Endothelial cell of hepatic sinusoid (primary cell): ENCODE results near the gene TSPO.
"Not testable (repeated sequence)": the region's sequence is repeated elsewhere in the genome, so short reads cannot be mapped to it uniquely, and the experiment has no call there.

Source experiments
- in situ Hi-C: cut with HindIII; loops from 2 replicates; pipeline ENCODE4 v1.10.0; 2017; ENCODE audit warnings: low sequenced_read_pairs

TSPO gene

DNA sequence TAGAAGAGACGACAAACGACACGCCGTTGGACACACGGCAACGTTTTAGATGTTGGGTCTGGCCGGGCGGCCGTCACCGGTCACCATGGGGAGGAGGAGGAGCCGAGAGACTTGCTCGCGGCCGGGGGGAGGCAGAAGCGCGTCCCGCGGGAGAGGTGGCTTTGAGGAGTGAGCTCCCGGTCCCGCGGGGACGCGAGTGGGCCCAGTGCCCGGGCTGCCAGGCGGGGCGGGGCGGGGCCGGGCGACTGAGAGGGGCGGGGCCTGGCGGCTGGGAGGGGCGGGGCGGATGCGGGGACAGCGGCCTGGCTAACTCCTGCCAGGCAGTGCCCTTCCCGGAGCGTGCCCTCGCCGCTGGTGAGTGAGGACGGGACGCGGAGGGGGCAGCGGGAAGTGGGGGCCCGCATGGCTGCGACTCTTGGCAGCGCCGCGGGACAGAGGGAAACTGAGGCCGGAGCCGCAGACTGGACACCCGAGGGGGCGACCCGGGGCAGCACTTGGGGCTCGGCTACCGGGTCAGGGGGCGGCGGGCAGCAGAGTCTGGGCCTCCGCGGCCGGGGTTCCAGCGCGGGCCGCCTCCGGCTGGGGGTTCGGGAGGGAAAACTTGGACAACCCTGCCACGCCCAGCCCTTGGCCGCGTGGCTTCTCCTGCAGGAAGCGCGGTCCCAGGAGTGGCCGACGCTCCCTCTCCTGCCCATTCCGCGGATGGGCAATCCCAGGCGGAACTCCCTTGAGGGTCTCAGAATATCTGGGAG is at the start of gene TSPO:
Gene TSPO (plus strand): TSS at position 309 of the 752 bp plus-strand sequence. CDS start 7,680 bp downstream, outside the sequence.
- in situ Hi-C loops, result no loop called here

DNA sequence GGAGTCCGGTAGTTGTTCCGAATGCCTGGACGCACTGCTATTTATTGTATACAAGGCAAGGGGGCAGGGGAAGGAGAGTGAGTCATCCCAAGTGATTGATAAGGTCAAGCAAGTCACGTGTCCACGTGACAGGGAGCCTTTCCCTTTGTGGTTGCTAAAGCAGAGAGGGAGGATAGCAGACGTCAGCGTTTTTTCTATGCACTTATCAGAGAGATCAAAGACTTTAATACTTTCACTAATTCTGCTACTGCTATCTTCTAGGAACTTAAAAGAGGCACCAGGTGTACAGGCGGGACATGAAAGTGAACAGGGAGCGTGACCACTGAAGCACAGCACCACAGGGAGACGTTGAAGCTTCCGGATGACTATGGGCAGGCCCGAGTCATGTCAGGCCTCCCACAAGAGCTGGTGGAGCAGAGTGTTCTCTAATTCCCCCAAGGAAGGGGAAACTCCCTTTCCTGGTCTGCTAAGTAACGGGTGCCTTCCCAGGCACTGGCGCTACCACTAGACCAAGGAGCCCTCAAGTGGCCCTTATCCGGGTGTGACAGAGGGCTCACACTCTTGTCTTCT is 47.2 kb upstream of the TSPO start:
- in situ Hi-C loops, result not testable (repeated sequence)

DNA sequence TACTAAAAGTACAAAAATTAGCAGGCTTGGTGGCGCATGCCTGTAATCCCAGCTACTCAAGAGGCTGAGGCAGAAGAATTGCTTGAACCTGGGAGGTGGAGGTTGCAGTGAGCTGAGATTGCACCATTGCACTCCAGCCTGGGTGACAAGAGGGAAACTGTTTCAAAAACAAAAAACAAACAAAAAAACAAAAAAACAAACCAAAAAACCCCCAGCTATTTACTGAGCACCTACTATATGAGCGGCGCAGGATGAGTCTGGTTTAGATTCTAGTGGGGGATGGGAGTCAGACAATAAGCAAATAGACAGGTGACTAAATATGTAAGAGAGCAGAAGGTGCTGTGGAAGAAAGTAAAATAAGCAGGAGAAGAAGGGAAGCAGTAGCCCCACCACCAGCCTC is 46.4 kb upstream of the TSPO start:
- in situ Hi-C loops, result not testable (repeated sequence)

DNA sequence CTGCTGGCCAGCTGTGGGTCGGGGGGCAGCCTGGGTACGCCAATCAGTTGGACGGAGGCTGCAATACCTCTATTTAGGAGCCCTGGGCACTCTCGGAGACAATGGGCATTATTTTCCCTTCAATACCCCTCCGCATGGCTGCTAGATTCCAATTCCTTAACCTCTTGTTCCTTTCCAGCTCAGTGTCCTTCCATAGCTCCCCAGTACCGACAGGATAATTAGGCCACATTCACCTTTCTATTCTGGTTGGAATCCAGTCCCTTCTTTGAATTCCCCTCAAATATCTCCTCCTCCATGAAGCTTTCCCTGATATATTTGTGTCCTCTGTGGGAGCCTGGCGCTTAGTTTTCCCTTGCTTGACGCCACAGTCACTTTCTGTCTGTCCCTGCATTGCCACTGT is 45.1 kb upstream of the TSPO start:
- in situ Hi-C loops, result no loop called here

DNA sequence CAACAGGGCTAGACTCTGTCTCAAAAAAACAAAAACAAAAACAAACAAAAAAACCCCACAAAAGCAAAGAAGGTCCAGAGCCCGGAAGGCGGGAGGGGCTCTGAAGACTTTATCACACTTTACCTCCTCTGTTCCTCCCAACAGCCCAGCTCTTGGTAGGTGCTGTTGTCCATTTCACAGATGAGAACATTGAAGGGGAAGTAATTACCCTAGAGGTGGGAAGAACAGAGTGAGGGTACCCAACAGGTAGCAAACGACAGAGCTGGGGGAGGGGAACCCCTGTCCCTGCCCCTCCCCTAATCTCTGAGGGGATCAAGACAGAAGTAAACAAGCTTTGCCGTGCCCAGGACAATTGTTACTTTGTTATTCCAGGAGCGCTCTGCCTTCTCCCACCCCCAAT is 41.8 kb upstream of the TSPO start:
- in situ Hi-C loops, result no loop called here

DNA sequence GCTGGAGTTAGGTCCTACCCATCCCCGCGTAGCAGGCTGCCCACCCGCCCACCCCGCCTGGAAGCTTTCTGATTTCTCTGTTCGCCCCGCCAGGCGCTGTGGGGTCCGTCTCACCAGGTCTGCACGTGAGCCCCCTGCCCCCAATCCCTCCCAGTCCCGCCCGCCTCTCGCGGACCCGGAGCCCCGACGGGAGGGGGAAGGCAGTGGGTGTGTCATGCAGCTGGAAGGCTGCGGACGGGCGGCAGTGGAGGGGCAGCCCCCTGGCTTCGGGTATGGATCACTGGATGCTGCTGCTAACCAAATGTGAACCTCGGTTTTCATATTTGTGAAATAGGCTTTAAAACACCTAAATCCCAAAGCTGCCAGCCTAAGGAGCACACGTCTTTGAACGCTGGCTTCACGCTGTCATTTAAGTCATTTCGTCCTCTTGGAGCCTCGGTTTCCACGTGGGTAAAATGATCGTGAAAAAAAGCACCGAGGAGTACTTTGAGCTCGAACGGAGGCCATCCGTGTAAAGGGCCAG is 41.4 kb upstream of the TSPO start:
- in situ Hi-C loops, result no loop called here

DNA sequence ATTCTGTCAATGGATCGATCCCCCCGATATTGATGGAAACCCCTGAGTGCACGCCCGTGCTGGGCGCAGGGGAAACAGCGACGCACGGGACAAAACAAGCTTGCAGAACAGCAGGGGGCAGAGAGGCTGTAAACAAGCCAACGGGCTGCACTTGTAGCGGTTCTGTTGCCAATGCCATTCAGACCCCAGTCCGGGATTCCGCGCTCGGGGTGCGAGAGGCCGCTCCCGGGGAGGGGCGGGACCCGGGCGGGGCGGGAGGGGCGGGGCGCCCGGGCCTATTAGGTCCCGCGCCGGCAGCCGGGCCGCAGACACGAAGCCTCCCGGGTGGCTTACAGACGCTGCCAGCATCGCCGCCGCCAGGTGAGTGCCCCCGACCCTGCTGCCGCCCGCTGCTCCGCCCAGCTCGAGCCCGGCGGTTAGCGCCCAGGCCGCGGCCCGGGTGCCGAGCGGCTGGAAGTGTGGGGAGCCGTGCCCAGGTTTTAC is 40.9 kb upstream of the TSPO start, which contains the start of gene BIK:
Gene BIK (plus strand): TSS at position 307 of the 483 bp plus-strand sequence. CDS start 13,273 bp downstream, outside the sequence.
- in situ Hi-C loops, result no loop called here

DNA sequence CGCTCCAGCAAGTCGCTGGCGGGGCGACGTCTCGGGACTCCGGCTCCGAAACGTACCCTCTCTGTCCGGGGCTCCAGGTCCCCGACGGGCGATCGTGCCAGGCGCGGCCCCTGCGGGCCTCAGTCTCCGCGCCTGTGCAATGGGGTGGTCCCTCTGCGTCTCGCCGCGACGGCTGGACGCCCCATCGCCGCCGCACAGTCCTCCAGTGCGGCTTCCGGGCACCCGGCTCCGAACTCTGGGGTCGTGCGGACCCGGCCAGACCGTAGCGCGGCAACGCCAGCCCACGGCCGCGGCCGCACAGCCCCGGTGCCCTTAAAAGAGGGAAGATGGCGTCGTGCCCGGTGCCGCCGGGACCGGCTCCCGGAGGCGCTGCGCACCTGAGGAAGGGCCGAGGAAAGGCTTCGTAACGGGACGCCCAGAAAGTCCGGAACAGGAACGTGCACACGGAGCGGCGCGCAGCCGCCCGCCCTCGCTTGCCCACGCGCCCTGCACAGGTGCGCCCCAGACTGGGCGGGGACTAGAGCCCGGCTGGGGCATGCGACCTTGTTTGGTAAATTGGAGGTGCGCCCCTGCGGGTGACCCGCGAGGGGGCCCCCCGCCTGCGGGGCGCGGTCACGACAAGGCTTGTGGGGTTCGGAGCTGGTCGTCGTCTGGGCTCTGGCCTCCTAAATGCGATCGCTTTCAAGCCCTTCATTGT is 40.3 kb upstream of the TSPO start:
- in situ Hi-C loops, result no loop called here

DNA sequence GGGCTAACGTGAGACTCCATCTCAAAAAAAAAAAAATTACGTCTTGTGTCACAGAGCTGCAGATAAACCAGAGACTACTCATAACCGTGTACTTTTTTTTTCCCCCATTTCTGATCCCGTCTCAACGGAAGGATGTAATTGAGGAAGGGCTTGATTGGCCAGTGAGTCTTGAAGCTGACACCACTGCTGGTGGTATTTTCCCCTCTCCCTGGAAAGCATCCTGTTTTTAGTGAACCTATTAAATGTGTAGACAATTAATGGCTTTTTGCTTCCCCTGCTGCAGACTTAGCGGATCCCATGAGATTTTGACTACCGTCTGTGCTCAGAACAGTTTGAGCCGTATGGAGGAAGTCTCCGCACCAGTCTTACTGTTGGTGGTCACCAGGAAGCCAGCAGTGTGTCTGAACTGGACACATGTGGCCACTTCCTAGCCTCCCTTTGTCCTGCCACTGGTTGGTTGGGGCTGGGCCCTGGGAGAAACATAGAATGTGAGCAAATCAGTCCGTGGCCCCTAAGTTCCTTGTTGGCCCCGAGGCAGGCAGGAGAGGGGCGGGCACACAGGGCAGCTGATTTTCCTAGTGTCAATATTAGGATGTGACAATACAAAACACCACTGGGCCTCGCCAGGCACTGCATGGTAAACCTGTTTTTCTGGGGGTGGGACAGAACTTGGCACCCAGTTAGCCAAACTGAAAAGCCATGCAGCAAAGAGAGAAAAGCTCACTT is 37.7 kb upstream of the TSPO start:
- in situ Hi-C loops, result no loop called here

DNA sequence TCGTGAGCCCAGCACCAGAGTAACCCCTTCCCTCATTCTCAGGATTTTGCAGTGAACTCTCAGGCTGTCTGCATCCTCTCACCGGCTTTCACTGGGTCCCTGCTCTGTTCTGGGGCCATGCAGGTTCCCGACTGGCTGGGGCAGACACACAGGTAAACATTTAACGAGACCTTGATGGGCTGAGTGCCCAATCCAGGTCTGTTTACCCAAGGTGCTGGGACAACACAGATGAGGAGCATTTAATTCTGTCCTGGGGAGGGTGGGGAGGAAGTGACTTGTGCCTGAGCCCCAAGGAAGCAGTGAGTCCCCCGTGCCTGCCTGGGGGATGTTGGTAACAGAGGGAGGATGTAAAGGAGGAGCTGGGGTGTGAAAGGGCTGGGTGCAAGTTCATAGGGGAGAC is 36.4 kb upstream of the TSPO start:
- in situ Hi-C loops, result no loop called here

DNA sequence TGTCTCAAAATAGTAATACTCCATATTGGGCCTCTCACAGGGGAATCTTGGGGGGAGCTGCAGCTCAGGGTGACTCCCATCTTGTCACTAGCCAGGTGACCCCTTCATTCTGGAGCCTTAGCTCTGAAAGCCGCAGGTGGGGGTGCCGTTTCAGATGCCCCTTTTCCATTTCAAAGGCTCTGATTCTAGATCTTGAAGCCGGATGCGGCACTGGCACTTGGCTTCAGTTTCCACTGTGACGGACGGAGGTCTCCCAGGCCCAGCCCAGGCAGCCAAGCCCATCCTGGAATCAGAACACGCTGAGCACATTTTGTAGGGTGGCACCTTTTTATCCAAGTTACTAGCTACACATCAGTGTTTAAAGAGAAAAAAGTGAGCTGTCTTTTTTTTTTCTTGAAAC is 34.4 kb upstream of the TSPO start:
- in situ Hi-C loops, result no loop called here

DNA sequence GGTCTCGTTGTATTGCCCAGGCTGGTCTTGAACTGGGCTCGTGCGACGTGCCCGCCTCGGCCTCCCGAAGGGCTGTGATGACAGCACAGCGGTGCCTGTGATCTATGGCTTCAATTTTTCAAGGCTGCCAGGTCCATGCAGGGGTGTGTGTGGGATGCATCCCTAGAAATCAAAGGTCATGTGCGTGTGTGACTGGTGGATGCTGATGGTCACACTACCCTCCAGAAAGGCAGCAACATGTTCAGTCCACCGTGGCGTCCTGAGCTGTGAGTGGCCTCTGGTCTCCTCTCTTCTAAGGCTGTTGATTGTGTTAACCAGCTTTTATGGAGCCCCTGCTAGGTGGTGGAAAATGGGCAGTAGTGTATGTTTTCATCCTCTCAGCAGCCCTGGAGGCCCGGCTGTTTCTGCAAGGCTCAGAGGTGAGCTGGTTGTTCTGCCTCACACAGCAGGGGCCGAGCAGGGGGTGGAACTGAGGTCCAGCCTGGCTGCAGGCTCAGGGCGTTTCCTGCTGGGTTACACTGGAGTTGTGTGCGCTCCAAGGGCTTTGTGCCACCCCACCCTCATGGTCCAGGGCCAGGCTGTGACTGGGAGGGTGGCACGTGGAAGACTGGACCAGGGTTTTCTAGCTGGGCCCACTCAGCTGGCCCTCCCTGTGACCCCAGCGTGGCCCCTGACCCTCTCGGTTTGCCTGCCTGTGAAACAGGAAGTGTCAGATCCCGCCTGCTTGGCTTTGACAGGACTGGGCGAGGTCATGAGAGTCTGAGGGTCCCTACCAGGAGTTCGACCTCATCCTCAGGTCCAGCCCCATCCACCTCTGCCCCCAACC is 33.1 kb upstream of the TSPO start:
- in situ Hi-C loops, result no loop called here

DNA sequence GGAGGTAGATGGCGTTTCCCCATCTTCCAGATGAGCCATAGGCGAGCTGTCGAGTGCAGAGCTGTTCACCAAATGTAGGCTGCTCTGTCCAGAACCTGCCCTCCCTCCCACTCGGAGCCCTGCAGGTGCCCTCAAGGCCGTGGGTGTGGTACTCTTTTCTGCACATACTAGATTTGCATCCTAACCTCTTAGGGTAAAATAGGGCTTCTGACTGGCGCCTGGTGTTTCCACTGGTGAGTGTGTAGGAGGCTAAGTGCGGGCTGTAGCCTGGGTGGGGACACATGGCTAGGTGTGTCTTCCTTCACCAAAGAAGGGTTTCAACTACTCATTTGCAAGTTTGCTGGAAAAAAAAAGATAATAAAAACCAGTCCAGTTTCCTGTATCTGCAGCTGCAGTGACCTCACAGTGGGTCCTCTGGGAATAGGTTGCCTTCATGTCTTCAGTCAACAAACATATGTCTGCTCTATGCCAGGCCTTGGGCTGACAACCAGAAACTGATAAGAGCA is 32.4 kb upstream of the TSPO start:
- in situ Hi-C loops, result no loop called here

DNA sequence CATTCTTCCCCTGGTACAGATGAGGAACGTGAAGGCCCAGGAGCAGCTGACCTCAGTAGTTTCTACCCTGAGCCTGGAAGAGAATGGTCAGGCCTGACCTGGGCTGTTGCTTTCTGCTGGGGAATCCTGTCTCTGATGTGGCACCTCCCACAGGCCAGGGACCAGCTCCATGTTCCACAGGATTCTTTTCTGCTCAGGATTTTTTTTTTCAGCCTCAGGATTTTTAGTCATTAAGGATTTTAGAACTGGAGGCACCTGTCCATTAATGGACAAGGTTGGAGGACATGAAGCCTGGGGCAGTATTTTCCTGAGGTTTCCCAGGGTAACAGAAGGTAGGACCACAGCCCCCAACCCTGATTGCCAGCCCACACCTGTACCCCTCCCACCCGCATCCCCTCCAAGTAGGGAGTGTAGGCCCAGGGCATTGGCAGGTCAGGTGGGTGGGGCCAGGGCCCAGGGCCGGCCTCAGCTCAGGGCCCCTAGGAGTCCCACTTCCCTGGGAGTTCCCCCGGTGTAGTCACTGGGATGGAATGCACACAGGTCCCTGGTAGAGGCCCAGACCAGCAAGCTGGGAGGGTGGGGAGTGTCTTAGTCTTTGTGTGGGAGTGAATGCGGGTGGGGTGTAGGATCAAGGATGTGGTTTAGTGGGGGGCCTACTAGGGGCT is 24.7 kb upstream of the TSPO start:
- in situ Hi-C loops, result no loop called here

DNA sequence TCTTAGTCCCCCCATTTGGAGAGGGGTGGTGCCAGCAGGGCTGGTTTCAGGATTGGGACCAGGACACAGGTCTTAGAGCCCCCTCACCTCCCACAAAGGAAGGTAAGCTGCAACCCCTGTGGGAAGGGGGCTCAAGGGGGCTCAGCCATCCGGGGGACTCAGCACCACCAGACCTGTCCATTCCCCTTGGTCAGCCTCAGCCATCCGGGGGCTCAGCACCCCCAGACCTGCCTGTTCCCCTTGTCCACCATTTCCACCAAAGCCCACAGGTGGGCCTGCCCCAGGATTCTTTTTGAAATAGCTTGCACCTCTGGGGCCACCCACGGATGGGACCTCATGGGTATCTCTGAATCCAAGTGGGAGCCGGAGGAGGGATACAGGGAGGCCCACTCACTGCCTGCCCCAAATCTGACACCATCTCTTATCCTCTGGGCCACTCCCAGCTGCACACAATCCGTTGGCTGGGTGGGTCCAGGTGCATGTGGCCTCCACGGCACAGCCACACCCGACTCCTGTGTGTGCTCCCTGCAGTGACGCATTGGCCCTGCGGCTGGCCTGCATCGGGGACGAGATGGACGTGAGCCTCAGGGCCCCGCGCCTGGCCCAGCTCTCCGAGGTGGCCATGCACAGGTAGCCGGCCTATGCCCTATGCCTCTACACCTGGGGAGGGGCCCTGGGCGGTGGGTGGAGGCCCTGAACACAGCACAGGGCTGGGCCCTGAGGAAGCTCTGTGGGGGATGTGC is 24.0 kb upstream of the TSPO start:
- in situ Hi-C loops, result no loop called here

DNA sequence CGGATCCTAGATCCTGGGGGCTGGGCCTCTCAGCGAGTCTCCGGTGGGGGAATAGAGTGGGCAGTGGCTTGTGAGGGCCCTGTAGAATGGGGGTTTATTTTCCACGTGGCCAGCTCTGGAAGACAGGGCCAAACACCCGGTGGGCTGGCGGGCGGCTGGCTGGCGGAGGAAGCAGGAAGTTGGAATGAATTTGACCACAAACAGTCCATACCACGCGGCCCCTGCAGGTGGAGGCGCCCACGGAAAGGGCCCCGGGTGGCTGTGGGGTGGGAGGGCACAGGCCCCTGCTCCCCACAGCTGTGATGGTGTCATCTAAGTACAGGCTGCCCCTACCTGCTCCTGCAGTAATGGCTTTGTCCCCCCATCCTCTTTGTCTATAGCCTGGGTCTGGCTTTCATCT is 23.2 kb upstream of the TSPO start:
- in situ Hi-C loops, result no loop called here

DNA sequence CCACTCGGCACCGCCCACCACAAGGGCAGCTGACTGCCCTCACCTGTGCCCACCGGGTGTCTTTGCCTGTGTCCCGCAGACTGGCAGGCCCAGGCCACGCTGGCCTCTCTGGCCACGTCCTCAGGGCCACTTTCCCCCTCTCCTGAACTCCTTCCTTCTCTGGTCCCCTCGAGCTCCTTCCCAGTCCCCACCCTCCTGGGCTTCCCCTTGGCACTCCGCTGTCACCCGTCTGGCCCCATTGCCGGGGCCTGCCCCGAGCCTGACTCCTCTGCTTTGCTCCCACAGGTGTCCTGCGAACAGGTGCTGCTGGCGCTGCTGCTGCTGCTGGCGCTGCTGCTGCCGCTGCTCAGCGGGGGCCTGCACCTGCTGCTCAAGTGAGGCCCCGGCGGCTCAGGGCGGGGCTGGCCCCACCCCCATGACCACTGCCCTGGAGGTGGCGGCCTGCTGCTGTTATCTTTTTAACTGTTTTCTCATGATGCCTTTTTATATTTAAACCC is 22.4 kb upstream of the TSPO start:
- in situ Hi-C loops, result no loop called here
